GM23248 (cell line): ENCODE data around the gene SLC2A9.

ENCODE experiments used
- EZH2 ChIP-seq: fragments of 200-600 bp; sonication (generic); IDR thresholded peaks from 2 replicates; pipeline ENCODE4 v1.6.1; 2018; ENCODE audit warnings: antibody characterized with exemption, mild to moderate bottlenecking; ENCODE audit not compliant: insufficient read depth, poor library complexity, severe bottlenecking
- EZH2phosphoT487 ChIP-seq: fragments of 200-600 bp; sonication (generic); IDR thresholded peaks from 2 replicates; pipeline ENCODE4 v1.6.1; 2018; ENCODE audit warnings: antibody characterized with exemption, moderate library complexity, mild to moderate bottlenecking, low read depth; ENCODE audit not compliant: insufficient read depth

GRCh38 chr4:9891056-9891455 lies 130.2 kb downstream of the SLC2A9 start:
- TF ChIP-seq EZH2, result no peak
- no peak for TF ChIP-seq EZH2phosphoT487
